ENCODE results near the gene SCN3A.

SCN3A gene

GRCh38 chr2:165155152-165155551, 48.7 kb downstream of the SCN3A start:
- H3K4me3 ChIP-seq (ENCODE audit: low read depth in 1 of 2, low read length in 2 of 2) = no peak overlapping the region
- no peak overlapping the region for H3K9ac ChIP-seq (ENCODE audit: low read depth in 1 of 2, low read length in 2 of 2)
- H3K9me3 ChIP-seq (ENCODE audit: control insufficient read depth in 1 of 2, low read length in 2 of 2) = no peaks in the 10 kb centered on the region
- H3K36me3 ChIP-seq (ENCODE audit: control insufficient read depth in 1 of 2, insufficient read depth in 2 of 2, low read length in 2 of 2) = no peaks in the 10 kb centered on the region
- H3K27me3 ChIP-seq (ENCODE audit: control insufficient read depth in 1 of 2, insufficient read depth in 2 of 2, low read length in 2 of 2) = no peaks in the 10 kb centered on the region
- H3K27ac ChIP-seq (ENCODE audit: low read depth, low read length) = no peak overlapping the region
- no peaks in the 10 kb centered on the region for H3K4me1 ChIP-seq (ENCODE audit: control insufficient read depth in 1 of 2, insufficient read depth in 2 of 2, low read length in 2 of 2)

GRCh38 chr2:165149439-165149838, 54.4 kb downstream of the SCN3A start:
- no peak overlapping the region for H3K27ac ChIP-seq (ENCODE audit: low read depth, low read length)
- H3K36me3 ChIP-seq (ENCODE audit: control insufficient read depth in 1 of 2, insufficient read depth in 2 of 2, low read length in 2 of 2) = no peaks in the 10 kb centered on the region
- no peaks in the 10 kb centered on the region for H3K4me1 ChIP-seq (ENCODE audit: control insufficient read depth in 1 of 2, insufficient read depth in 2 of 2, low read length in 2 of 2)
- H3K9me3 ChIP-seq (ENCODE audit: control insufficient read depth in 1 of 2, low read length in 2 of 2) = no peaks in the 10 kb centered on the region
- H3K9ac ChIP-seq (ENCODE audit: low read depth in 1 of 2, low read length in 2 of 2) = no peak overlapping the region
- no peak overlapping the region for H3K4me3 ChIP-seq (ENCODE audit: low read depth in 1 of 2, low read length in 2 of 2)
- no peaks in the 10 kb centered on the region for H3K27me3 ChIP-seq (ENCODE audit: control insufficient read depth in 1 of 2, insufficient read depth in 2 of 2, low read length in 2 of 2)

GRCh38 chr2:165147186-165148045, 56.4 kb downstream of the SCN3A start:
- Histone ChIP-seq H3K9ac (ENCODE audit: low read depth in 1 of 2, low read length in 2 of 2) (no peak overlapping the region), H3K4me1 (ENCODE audit: control insufficient read depth in 1 of 2, insufficient read depth in 2 of 2, low read length in 2 of 2) (no peaks in the 10 kb centered on the region), H3K36me3 (ENCODE audit: control insufficient read depth in 1 of 2, insufficient read depth in 2 of 2, low read length in 2 of 2) (no peaks in the 10 kb centered on the region), H3K4me3 (ENCODE audit: low read depth in 1 of 2, low read length in 2 of 2) (no peak overlapping the region), H3K9me3 (ENCODE audit: control insufficient read depth in 1 of 2, low read length in 2 of 2) (no peaks in the 10 kb centered on the region), H3K27ac (ENCODE audit: low read depth, low read length) (no peak overlapping the region), H3K27me3 (ENCODE audit: control insufficient read depth in 1 of 2, insufficient read depth in 2 of 2, low read length in 2 of 2) (no peaks in the 10 kb centered on the region)

- Histone ChIP-seq H3K4me1 (ENCODE audit: control insufficient read depth in 1 of 2, insufficient read depth in 2 of 2, low read length in 2 of 2) (no peaks in the 10 kb centered on the region), H3K4me3 (ENCODE audit: low read depth in 1 of 2, low read length in 2 of 2) (no peak overlapping the region), H3K9ac (ENCODE audit: low read depth in 1 of 2, low read length in 2 of 2) (no peak overlapping the region), H3K27ac (ENCODE audit: low read depth, low read length) (no peak overlapping the region), H3K27me3 (ENCODE audit: control insufficient read depth in 1 of 2, insufficient read depth in 2 of 2, low read length in 2 of 2) (no peaks in the 10 kb centered on the region), H3K9me3 (ENCODE audit: control insufficient read depth in 1 of 2, low read length in 2 of 2) (no peaks in the 10 kb centered on the region), H3K36me3 (ENCODE audit: control insufficient read depth in 1 of 2, insufficient read depth in 2 of 2, low read length in 2 of 2) (no peaks in the 10 kb centered on the region)
Observed at GRCh38 chr2:165144315-165144714, 59.5 kb downstream of the SCN3A start.

GRCh38 chr2:165141601-165142354, 62.1 kb downstream of the SCN3A start:
- Histone ChIP-seq H3K36me3 (ENCODE audit: control insufficient read depth in 1 of 2, insufficient read depth in 2 of 2, low read length in 2 of 2) (no peaks in the 10 kb centered on the region), H3K9me3 (ENCODE audit: control insufficient read depth in 1 of 2, low read length in 2 of 2) (no peaks in the 10 kb centered on the region), H3K27me3 (ENCODE audit: control insufficient read depth in 1 of 2, insufficient read depth in 2 of 2, low read length in 2 of 2) (no peaks in the 10 kb centered on the region), H3K9ac (ENCODE audit: low read depth in 1 of 2, low read length in 2 of 2) (no peak overlapping the region), H3K27ac (ENCODE audit: low read depth, low read length) (no peak overlapping the region), H3K4me1 (ENCODE audit: control insufficient read depth in 1 of 2, insufficient read depth in 2 of 2, low read length in 2 of 2) (no peaks in the 10 kb centered on the region), H3K4me3 (ENCODE audit: low read depth in 1 of 2, low read length in 2 of 2) (no peak overlapping the region)

GRCh38 chr2:165126244-165126643, 77.6 kb downstream of the SCN3A start:
- no peak overlapping the region for H3K27ac ChIP-seq (ENCODE audit: low read depth, low read length)
- H3K36me3 ChIP-seq (ENCODE audit: control insufficient read depth in 1 of 2, insufficient read depth in 2 of 2, low read length in 2 of 2) = no peaks in the 10 kb centered on the region
- H3K9me3 ChIP-seq (ENCODE audit: control insufficient read depth in 1 of 2, low read length in 2 of 2) = no peaks in the 10 kb centered on the region
- no peak overlapping the region for H3K4me3 ChIP-seq (ENCODE audit: low read depth in 1 of 2, low read length in 2 of 2)
- no peaks in the 10 kb centered on the region for H3K4me1 ChIP-seq (ENCODE audit: control insufficient read depth in 1 of 2, insufficient read depth in 2 of 2, low read length in 2 of 2)
- no peaks in the 10 kb centered on the region for H3K27me3 ChIP-seq (ENCODE audit: control insufficient read depth in 1 of 2, insufficient read depth in 2 of 2, low read length in 2 of 2)
- no peak overlapping the region for H3K9ac ChIP-seq (ENCODE audit: low read depth in 1 of 2, low read length in 2 of 2)

- Histone ChIP-seq H3K9ac (ENCODE audit: low read depth in 1 of 2, low read length in 2 of 2) (no peak overlapping the region), H3K4me3 (ENCODE audit: low read depth in 1 of 2, low read length in 2 of 2) (no peak overlapping the region), H3K27ac (ENCODE audit: low read depth, low read length) (no peak overlapping the region), H3K4me1 (ENCODE audit: control insufficient read depth in 1 of 2, insufficient read depth in 2 of 2, low read length in 2 of 2) (no peaks in the 10 kb centered on the region), H3K36me3 (ENCODE audit: control insufficient read depth in 1 of 2, insufficient read depth in 2 of 2, low read length in 2 of 2) (no peaks in the 10 kb centered on the region), H3K9me3 (ENCODE audit: control insufficient read depth in 1 of 2, low read length in 2 of 2) (no peaks in the 10 kb centered on the region), H3K27me3 (ENCODE audit: control insufficient read depth in 1 of 2, insufficient read depth in 2 of 2, low read length in 2 of 2) (no peaks in the 10 kb centered on the region)
Observed at GRCh38 chr2:165122521-165122920, 81.3 kb downstream of the SCN3A start.

GRCh38 chr2:165120740-165121467, 82.9 kb downstream of the SCN3A start:
- Histone ChIP-seq H3K4me3 (ENCODE audit: low read depth in 1 of 2, low read length in 2 of 2) (no peak overlapping the region), H3K27ac (ENCODE audit: low read depth, low read length) (no peak overlapping the region), H3K4me1 (ENCODE audit: control insufficient read depth in 1 of 2, insufficient read depth in 2 of 2, low read length in 2 of 2) (no peaks in the 10 kb centered on the region), H3K9me3 (ENCODE audit: control insufficient read depth in 1 of 2, low read length in 2 of 2) (no peaks in the 10 kb centered on the region), H3K9ac (ENCODE audit: low read depth in 1 of 2, low read length in 2 of 2) (no peak overlapping the region), H3K36me3 (ENCODE audit: control insufficient read depth in 1 of 2, insufficient read depth in 2 of 2, low read length in 2 of 2) (no peaks in the 10 kb centered on the region), H3K27me3 (ENCODE audit: control insufficient read depth in 1 of 2, insufficient read depth in 2 of 2, low read length in 2 of 2) (no peaks in the 10 kb centered on the region)

- Histone ChIP-seq H3K4me3 (ENCODE audit: low read depth in 1 of 2, low read length in 2 of 2) (no peak overlapping the region), H3K27me3 (ENCODE audit: control insufficient read depth in 1 of 2, insufficient read depth in 2 of 2, low read length in 2 of 2) (no peaks in the 10 kb centered on the region), H3K36me3 (ENCODE audit: control insufficient read depth in 1 of 2, insufficient read depth in 2 of 2, low read length in 2 of 2) (no peaks in the 10 kb centered on the region), H3K9me3 (ENCODE audit: control insufficient read depth in 1 of 2, low read length in 2 of 2) (no peaks in the 10 kb centered on the region), H3K4me1 (ENCODE audit: control insufficient read depth in 1 of 2, insufficient read depth in 2 of 2, low read length in 2 of 2) (no peaks in the 10 kb centered on the region), H3K9ac (ENCODE audit: low read depth in 1 of 2, low read length in 2 of 2) (no peak overlapping the region), H3K27ac (ENCODE audit: low read depth, low read length) (no peak overlapping the region)
Observed at GRCh38 chr2:165115258-165115657, 88.6 kb downstream of the SCN3A start.
